Stimulated activated CD4-positive, alpha-beta T cell treated with anti-CD3 and anti-CD28 coated beads, TNF-alpha, amount 100 ng/mL, for 48 hours (primary cell): ENCODE measurements around the gene TSC22D2.

Experiments
- DNase-seq, 3 donors: peaks; one replicate each; pipeline ENCODE4 v3.0.0-alpha.2; 2020; ENCODE audit warnings: low read depth in 3 of 3

TSC22D2 gene

GRCh38 chr3:150408221-150409124, at the start of gene TSC22D2:
TSS of gene TSC22D2 (plus strand) at chr3:150408298. CDS start at chr3:150409351, 1,053 bp downstream.
- DNase-seq: peak; percentile 90 to 95 (median 95)

DNA sequence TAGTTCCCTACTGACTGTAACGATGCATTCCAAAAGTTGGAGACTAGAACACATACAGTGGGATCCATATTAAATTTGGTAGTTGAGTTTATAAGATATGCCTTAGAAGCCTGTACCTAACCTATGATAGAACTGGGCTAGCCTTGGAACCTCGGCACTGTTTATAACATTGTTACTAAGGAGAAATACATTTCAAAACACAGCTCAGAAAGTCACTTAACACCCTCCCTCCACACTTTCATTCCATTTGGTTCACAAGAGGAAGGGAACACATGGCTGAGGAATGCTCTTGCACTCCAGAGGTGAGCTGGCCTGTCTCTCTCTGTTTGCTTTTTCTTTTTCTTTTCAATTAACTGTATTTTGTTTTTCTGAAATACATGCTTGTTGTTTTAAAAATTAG, 48.7 kb upstream of the TSC22D2 start:
- no peak for DNase-seq

- no peak for DNase-seq
These were observed 47.1 kb upstream of the TSC22D2 start for GRCh38 chr3:150360966-150361365.

- no peak for DNase-seq
These were observed 45.4 kb upstream of the TSC22D2 start for GRCh38 chr3:150362515-150363302.

DNA sequence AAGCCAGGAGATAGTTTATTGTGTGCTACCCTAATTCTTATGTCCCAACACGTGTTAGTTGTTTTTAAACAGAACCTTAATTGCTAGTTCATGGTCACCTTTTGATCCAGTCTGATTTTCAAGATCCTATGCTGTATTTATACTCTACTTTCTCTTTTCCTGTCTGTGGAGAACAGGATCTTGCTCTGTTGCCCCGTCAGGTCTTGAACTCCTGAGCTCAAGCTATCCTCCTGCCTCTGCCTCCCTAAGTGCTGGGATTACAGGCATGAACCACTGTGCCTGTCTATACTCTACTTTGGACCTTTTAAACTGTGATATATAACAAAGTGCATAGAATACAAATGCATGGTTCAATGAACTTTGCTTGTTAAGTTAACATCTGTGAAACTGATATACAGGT, 44.7 kb upstream of the TSC22D2 start:
- DNase-seq: no peak

DNA sequence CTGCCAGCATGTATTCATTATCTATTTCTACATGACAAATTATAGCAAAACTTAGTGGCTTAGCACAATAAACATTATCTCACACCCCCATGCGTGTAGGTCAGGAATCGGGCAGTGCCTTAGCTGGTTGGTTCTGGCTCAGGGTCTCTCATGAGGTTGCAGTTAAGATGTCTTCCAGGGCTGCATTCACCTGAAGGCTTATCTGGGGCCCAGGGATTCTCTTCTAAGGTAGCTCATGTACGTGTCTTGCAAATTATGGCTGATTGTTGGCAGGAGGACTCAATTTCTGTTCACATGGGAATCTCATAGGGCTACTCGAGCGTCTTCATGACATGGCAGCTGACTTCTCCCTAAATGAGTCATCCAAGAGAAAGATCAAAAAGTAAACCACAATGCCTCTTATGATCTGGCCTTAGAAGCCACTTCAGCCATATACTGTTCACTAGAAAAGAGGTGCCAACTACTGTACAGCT, 42.9 kb upstream of the TSC22D2 start:
- no peak for DNase-seq

- no peak for DNase-seq
These were observed 40.3 kb upstream of the TSC22D2 start for GRCh38 chr3:150367757-150368156.

DNA sequence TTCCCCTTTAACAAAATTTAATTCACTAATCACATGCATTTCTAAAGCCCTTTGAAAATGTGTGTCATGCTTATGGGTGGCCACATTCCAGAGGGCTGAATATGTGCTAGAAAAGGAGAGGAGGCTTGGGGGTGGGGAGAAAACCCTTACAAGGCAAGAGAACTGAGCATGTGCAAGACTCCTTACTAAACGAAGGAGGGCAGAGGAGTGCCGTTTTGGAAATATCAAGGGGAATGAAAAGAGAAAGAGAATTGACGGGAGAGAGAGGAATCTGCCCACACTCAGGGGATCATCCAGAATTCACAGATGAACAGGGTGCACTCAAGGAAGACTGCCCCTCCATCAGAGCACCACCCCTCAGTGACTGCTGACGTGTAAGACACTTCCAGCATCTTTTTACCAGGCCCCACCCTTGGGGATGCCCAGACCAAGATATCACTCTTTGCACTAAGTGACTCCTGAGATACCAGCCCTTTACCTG, 37.9 kb upstream of the TSC22D2 start:
- DNase-seq: no peak

- DNase-seq: no peak
These were observed 37.1 kb upstream of the TSC22D2 start for GRCh38 chr3:150370999-150371398.

GRCh38 chr3:150371741-150372254, 36.3 kb upstream of the TSC22D2 start:
- no peak for DNase-seq

- no peak for DNase-seq
These were observed 35.8 kb upstream of the TSC22D2 start for GRCh38 chr3:150372320-150372719.

DNA sequence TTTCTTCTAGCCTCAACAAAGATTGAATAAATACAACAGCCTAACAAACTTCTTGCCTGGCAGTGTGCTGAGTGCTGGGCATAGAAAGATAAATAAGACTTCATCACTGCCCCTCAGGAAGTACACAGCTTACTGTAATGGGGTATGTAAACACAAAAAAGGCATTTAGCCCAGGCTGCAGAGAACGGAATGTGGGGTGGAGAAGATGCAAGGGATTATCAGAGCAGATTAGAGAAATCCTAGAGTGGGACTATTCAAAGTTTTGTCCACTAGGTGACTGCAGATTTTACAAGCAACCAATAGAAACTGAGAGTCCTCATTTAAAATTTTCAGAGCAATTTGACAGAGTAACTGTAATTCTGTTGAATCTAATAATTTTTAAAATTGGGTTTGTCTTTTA, 35.4 kb upstream of the TSC22D2 start:
- no peak for DNase-seq

GRCh38 chr3:150373234-150373875, 34.7 kb upstream of the TSC22D2 start:
- DNase-seq: no peak

DNA sequence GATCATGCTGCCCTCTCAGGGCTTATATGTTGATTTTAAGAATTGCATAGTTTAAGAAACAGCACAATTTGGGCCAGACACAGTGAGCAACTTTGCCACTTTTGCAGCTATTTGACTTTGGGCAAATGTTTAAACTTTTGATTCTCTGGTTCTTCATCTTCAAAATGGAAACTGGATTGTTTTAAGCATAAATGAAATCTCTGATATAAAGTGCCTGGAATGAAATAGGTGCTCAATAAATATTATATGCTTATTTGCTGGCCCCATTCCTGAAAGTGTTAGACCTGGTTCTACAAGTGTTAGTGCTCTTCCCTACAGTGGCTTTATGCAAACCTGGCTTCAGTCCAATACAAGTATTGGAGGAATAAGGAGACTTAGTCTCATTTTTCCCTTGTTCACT, 33.1 kb upstream of the TSC22D2 start:
- no peak for DNase-seq

GRCh38 chr3:150376001-150376848, 31.9 kb upstream of the TSC22D2 start:
- DNase-seq: no peak

GRCh38 chr3:150377601-150378300, 30.3 kb upstream of the TSC22D2 start:
- DNase-seq: no peak

- DNase-seq: no peak
These were observed 29.8 kb upstream of the TSC22D2 start for GRCh38 chr3:150378301-150378748.

DNA sequence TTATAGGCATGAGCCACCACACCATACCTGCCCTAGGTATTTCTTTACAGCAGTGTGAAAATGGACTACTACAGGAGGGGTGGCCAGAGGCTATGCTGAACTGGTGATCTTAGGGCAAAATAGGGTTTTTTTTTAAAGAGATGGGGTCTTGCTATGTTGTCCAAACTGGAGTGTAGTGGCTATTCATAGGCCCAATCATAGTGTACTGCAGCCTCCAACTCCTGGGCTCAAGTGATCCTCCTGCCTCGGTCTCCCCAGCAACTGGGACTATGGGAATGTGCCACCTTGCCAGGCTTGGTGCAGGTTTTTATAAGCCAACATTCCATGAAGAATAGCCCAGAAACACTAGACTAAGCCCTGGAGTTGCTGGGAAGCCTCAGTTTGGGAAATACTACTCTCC, 28.6 kb upstream of the TSC22D2 start:
- no peak for DNase-seq

GRCh38 chr3:150384296-150385212, 23.5 kb upstream of the TSC22D2 start:
- peak in 1 of 3 donors; percentile 23 for DNase-seq
